ENCODE data around the gene PTPRQ.

PTPRQ gene

DNA sequence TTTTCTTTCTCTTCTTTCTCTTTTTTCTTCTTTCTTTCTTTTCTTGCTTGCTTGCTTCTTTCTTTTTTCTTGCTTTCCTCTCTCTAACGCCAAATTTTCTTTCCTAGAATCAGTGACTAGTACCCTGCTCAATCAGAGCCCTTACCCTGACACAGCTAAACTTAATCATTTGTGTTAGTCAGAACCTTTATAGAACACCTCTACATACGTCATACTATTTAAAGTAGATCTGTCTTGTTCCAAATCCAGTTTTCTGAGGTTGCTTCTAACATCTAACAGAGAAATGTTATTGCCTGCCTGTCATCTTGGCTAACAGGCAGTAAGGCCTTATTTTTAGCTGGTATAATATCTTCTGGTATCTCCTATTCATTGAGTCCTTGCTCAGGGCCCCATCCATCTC, 197.9 kb downstream of the PTPRQ start (continued):
- TF ChIP-seq TSHZ2 (CRISPR knock-in tag; IDR thresholded peaks at IDR 0.05) = no peak
- no peak for TF ChIP-seq TCF4 (CRISPR knock-in tag; IDR thresholded peaks at IDR 0.05; ENCODE audit: borderline replicate concordance)

GRCh38 chr12:80643961-80644360, 199.9 kb downstream of the PTPRQ start:
- TF ChIP-seq, protein P1, sequence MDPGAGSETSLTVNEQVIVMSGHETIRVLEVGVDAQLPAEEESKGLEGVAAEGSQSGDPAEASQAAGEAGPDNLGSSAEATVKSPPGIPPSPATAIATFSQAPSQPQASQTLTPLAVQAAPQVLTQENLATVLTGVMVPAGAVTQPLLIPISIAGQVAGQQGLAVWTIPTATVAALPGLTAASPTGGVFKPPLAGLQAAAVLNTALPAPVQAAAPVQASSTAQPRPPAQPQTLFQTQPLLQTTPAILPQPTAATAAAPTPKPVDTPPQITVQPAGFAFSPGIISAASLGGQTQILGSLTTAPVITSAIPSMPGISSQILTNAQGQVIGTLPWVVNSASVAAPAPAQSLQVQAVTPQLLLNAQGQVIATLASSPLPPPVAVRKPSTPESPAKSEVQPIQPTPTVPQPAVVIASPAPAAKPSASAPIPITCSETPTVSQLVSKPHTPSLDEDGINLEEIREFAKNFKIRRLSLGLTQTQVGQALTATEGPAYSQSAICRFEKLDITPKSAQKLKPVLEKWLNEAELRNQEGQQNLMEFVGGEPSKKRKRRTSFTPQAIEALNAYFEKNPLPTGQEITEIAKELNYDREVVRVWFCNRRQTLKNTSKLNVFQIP (CRISPR knock-in tag; IDR thresholded peaks at IDR 0.05; ENCODE audit: borderline replicate concordance, low read depth) = no peak
- no peak for TF ChIP-seq OSR1 (CRISPR knock-in tag; IDR thresholded peaks at IDR 0.05)
- TF ChIP-seq PPARA (CRISPR knock-in tag; IDR thresholded peaks at IDR 0.05; ENCODE audit: borderline replicate concordance) = no peak
- TF ChIP-seq RARB (CRISPR knock-in tag; IDR thresholded peaks at IDR 0.05) = no peak
- TF ChIP-seq GLIS3 (CRISPR knock-in tag; IDR thresholded peaks at IDR 0.05) = no peak
- TF ChIP-seq ZC3H10 (CRISPR knock-in tag; IDR thresholded peaks at IDR 0.05) = no peak
- no peak for TF ChIP-seq CSDC2 (CRISPR knock-in tag; IDR thresholded peaks at IDR 0.05)
- ATAC-seq = no peak

DNA sequence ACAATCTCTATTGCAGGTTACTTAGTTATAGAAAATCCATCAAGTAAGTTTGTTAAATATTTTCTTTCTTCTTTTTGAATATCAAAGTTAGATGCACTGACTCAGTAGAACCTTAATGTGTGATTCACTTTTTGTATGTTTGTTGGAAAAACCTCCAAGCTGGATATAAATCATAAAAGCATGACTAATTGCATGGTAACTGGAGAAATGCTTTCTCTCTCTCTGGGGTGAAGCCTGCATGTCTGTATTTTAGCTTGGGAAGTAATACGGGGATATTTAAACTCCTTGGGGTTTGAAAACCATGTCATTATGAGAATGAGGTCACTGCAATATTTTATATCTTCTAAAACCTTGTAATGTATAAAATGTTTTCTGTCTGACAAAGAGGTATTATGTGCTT, 204.8 kb downstream of the PTPRQ start:
- TF ChIP-seq TOX (CRISPR knock-in tag; IDR thresholded peaks at IDR 0.05; ENCODE audit: borderline replicate concordance) (no peak), RARB (CRISPR knock-in tag; IDR thresholded peaks at IDR 0.05) (no peak), ZC3H10 (CRISPR knock-in tag; IDR thresholded peaks at IDR 0.05) (no peak), SNAI2 (CRISPR knock-in tag; IDR thresholded peaks at IDR 0.05) (no peak), ZNF70 (CRISPR knock-in tag; IDR thresholded peaks at IDR 0.05) (no peak), PPARA (CRISPR knock-in tag; IDR thresholded peaks at IDR 0.05; ENCODE audit: borderline replicate concordance) (no peak), ZNF8 (CRISPR knock-in tag; IDR thresholded peaks at IDR 0.05) (no peak), TSHZ2 (CRISPR knock-in tag; IDR thresholded peaks at IDR 0.05) (no peak), ZFP30 (CRISPR knock-in tag; IDR thresholded peaks at IDR 0.05) (no peak), GLIS3 (CRISPR knock-in tag; IDR thresholded peaks at IDR 0.05) (no peak), OSR1 (CRISPR knock-in tag; IDR thresholded peaks at IDR 0.05) (no peak), ZNF565 (CRISPR knock-in tag; conservative IDR thresholded peaks at IDR 0.05; ENCODE audit: low read depth) (no peak), ESRRG (CRISPR knock-in tag; IDR thresholded peaks at IDR 0.05) (no peak)
- TF ChIP-seq, protein P1 (CRISPR knock-in tag; IDR thresholded peaks at IDR 0.05; ENCODE audit: borderline replicate concordance, low read depth) = no peak
- ATAC-seq = no peak

- ATAC-seq = no peak
- TF ChIP-seq, protein P2, sequence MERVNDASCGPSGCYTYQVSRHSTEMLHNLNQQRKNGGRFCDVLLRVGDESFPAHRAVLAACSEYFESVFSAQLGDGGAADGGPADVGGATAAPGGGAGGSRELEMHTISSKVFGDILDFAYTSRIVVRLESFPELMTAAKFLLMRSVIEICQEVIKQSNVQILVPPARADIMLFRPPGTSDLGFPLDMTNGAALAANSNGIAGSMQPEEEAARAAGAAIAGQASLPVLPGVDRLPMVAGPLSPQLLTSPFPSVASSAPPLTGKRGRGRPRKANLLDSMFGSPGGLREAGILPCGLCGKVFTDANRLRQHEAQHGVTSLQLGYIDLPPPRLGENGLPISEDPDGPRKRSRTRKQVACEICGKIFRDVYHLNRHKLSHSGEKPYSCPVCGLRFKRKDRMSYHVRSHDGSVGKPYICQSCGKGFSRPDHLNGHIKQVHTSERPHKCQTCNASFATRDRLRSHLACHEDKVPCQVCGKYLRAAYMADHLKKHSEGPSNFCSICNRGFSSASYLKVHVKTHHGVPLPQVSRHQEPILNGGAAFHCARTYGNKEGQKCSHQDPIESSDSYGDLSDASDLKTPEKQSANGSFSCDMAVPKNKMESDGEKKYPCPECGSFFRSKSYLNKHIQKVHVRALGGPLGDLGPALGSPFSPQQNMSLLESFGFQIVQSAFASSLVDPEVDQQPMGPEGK (CRISPR knock-in tag; IDR thresholded peaks at IDR 0.05; ENCODE audit: borderline replicate concordance) = no peak
- no peak for TF ChIP-seq RARB (CRISPR knock-in tag; IDR thresholded peaks at IDR 0.05)
- no peak for TF ChIP-seq GLIS3 (CRISPR knock-in tag; IDR thresholded peaks at IDR 0.05)
- TF ChIP-seq TOX (CRISPR knock-in tag; IDR thresholded peaks at IDR 0.05; ENCODE audit: borderline replicate concordance) = no peak
- TF ChIP-seq BACH2 (CRISPR knock-in tag; IDR thresholded peaks at IDR 0.05; ENCODE audit: borderline replicate concordance) = no peak
- TF ChIP-seq ZFP3 (CRISPR knock-in tag; IDR thresholded peaks at IDR 0.05) = no peak
- no peak for TF ChIP-seq CSRNP3 (CRISPR knock-in tag; IDR thresholded peaks at IDR 0.05)
- no peak for TF ChIP-seq OSR1 (CRISPR knock-in tag; IDR thresholded peaks at IDR 0.05)
- TF ChIP-seq ZNF70 (CRISPR knock-in tag; IDR thresholded peaks at IDR 0.05) = no peak
- TF ChIP-seq ZC3H10 (CRISPR knock-in tag; IDR thresholded peaks at IDR 0.05) = no peak
- no peak for TF ChIP-seq CSDC2 (CRISPR knock-in tag; IDR thresholded peaks at IDR 0.05)
- TF ChIP-seq CREB5 (CRISPR knock-in tag; IDR thresholded peaks at IDR 0.05; ENCODE audit: low read depth) = no peak
- no peak for TF ChIP-seq ZNF8 (CRISPR knock-in tag; IDR thresholded peaks at IDR 0.05)
Observed at GRCh38 chr12:80655751-80656150, 211.7 kb downstream of the PTPRQ start.
